Panc1 (cell line): ENCODE measurements around the gene TRIM25. TPM values are rescaled to one million over a fixed set of nuclear protein-coding genes. Genes with fewer than 3 reads are reported as not detected.

Source experiments
- ATAC-seq: fragments of 200-7000 bp; cut with Tn5 transposase; 2 replicates; pipeline ENCODE4 v1.9.1; 2020; ENCODE audit warnings: mild to moderate bottlenecking, moderate library complexity
- BruUV-seq: library from RNA; stranded (reverse); fragments of 400-500 nt; replicated peaks from 2 replicates; lab custom pipeline; 2021; lab: Mats Ljungman, UMichigan
- CTCF ChIA-PET: fragments of 300-600 bp; sonication (Branson Sonifier 250); formaldehyde crosslinking; loops from one replicate; lab custom pipeline; 2022; ENCODE audit warnings: antibody characterized with exemption; lab: Charles Lee
- POLR2A ChIA-PET: fragments of 300-600 bp; sonication (Branson Sonifier 250); formaldehyde crosslinking; loops from one replicate; lab custom pipeline; 2022; ENCODE audit warnings: antibody characterized with exemption; lab: Charles Lee
- DNase-seq: peaks from one replicate; pipeline ENCODE4 v3.0.0-alpha.2; 2010; ENCODE audit warnings: low read depth, low spot score
- H3K27ac ChIP-seq: 2 replicates; pipeline ENCODE4 v1.5.1; 2011; ENCODE audit warnings: mild to moderate bottlenecking, low read length, inconsistent platforms
- H3K27me3 ChIP-seq: fragments of 200-500 bp; sonication (Bioruptor generic); 2 replicates; pipeline ENCODE4 v1.6.0; 2014; ENCODE audit warnings: low read length, inconsistent platforms; ENCODE audit not compliant: control insufficient read depth, insufficient read depth
- H3K36me3 ChIP-seq: fragments of 200-500 bp; sonication (Bioruptor generic); 2 replicates; pipeline ENCODE4 v1.5.1; 2014; ENCODE audit warnings: inconsistent platforms, mild to moderate bottlenecking, low read length, moderate library complexity; ENCODE audit not compliant: control insufficient read depth, insufficient read depth
- H3K4me1 ChIP-seq: 2 replicates; pipeline ENCODE4 v1.5.1; 2011; ENCODE audit warnings: inconsistent platforms, mild to moderate bottlenecking, low read length, moderate library complexity; ENCODE audit not compliant: control insufficient read depth, insufficient read depth
- H3K4me3 ChIP-seq, 2 experiments: 2 replicates each; pipeline ENCODE4 v1.5.1; 2011 to 2012; ENCODE audit warnings: low read depth in 2 of 2, low read length in 2 of 2, mild to moderate bottlenecking in 2 of 2, inconsistent platforms in 1 of 2, moderate library complexity in 1 of 2
- H3K9me3 ChIP-seq: fragments of 200-500 bp; sonication (Bioruptor generic); 2 replicates; pipeline ENCODE4 v1.5.1; 2014; ENCODE audit warnings: low read depth, mild to moderate bottlenecking, inconsistent platforms, low read length, moderate library complexity; ENCODE audit not compliant: control insufficient read depth, insufficient read depth
- CTCF ChIP-seq: fragments of 450-650 bp; IDR thresholded peaks from 2 replicates; pipeline ENCODE4 v1.5.1; 2017; ENCODE audit warnings: mild to moderate bottlenecking
- POLR2AphosphoS5 ChIP-seq: IDR thresholded peaks from 2 replicates; pipeline ENCODE4 v1.6.1; 2012; ENCODE audit warnings: mild to moderate bottlenecking, low read depth, low read length, moderate library complexity
- REST ChIP-seq, 2 experiments: IDR thresholded peaks; 2 replicates each; pipeline ENCODE4 v1.6.1; 2011 to 2012; ENCODE audit warnings: low read depth in 2 of 2, control low read depth in 1 of 2, low read length in 1 of 2, mild to moderate bottlenecking in 1 of 2, moderate library complexity in 1 of 2; ENCODE audit not compliant: insufficient read depth in 1 of 2
- SIN3A ChIP-seq: IDR thresholded peaks from 2 replicates; pipeline ENCODE4 v1.6.1; 2012; ENCODE audit warnings: low read depth, mild to moderate bottlenecking, low read length, moderate library complexity, borderline replicate concordance; ENCODE audit not compliant: insufficient read depth
- TCF7L2 ChIP-seq: IDR thresholded peaks from 2 replicates; pipeline ENCODE4 v1.6.1; 2011; ENCODE audit warnings: mild to moderate bottlenecking, low read depth, low read length, inconsistent platforms
- in situ Hi-C: cut with HindIII; loops from 2 replicates; pipeline ENCODE4 v1.10.0; 2016; ENCODE audit warnings: low sequenced_read_pairs, low pct_unique_long_range_greater_than_20kb
- intact Hi-C: fragments of 100-400 bp; cut with micrococcal nuclease; formaldehyde crosslinking; loops from one replicate; pipeline ENCODE4 v1.10.0; 2022; ENCODE audit not compliant: unreplicated experiment
- total RNA-seq: library from RNA; stranded (reverse); gene quantifications from one replicate; pipeline ENCODE4 v1.2.1, GENCODE V29; 2021; ENCODE audit not compliant: unreplicated experiment

TRIM25 gene
- total RNA-seq, 1 experiment from 2014 or later: 73.2 TPM

- H3K4me3 ChIP-seq: no peak overlapping the region
- H3K4me1 ChIP-seq: no peaks in the 10 kb centered on the region
- in situ Hi-C loops (no loop called here), intact Hi-C loops (no loop called here)
- no peak overlapping the region for H3K27ac ChIP-seq
- no peaks in the 10 kb centered on the region for H3K27me3 ChIP-seq
- H3K36me3 ChIP-seq: peaks cover 4% of the 10 kb centered on the region; the same call in 1 of the 2 replicates
- POLR2A ChIA-PET: no interaction called here
- DNase-seq (no peak), ATAC-seq (no peak)
- BruUV-seq: no TSS peak
- CTCF ChIA-PET: no interaction called here
- H3K9me3 ChIP-seq: peaks cover 12% of the 10 kb centered on the region; the same call in 1 of the 2 replicates
- no peak for TF ChIP-seq REST (IDR thresholded peaks at IDR 0.05; ENCODE audit: insufficient read depth in 1 of 2, low read depth in 2 of 2, low read length in 1 of 2)
- TF ChIP-seq TCF7L2: no peak
- no peak for TF ChIP-seq POLR2AphosphoS5
- no peak for TF ChIP-seq CTCF
- no peak for TF ChIP-seq SIN3A
Measured at GRCh38 chr17:56886288-56886731, 27.5 kb downstream of the TRIM25 start.

GRCh38 chr17:56885312-56885657, 28.6 kb downstream of the TRIM25 start:
- TF ChIP-seq SIN3A (no peak), TCF7L2 (no peak), POLR2AphosphoS5 (no peak), CTCF (no peak), REST (IDR thresholded peaks at IDR 0.05; ENCODE audit: insufficient read depth in 1 of 2, low read depth in 2 of 2, low read length in 1 of 2) (no peak)
- ChIA-PET POLR2A (no interaction called here), CTCF (no interaction called here)
- BruUV-seq: no TSS peak
- H3K4me3 ChIP-seq: no peak overlapping the region
- ATAC-seq (no peak), DNase-seq (no peak)
- no peaks in the 10 kb centered on the region for H3K4me1 ChIP-seq
- no peaks in the 10 kb centered on the region for H3K27me3 ChIP-seq
- H3K36me3 ChIP-seq: no peaks in the 10 kb centered on the region
- no peak overlapping the region for H3K27ac ChIP-seq
- in situ Hi-C loops: no loop called here
- peaks cover 12% of the 10 kb centered on the region; the same call in 1 of the 2 replicates for H3K9me3 ChIP-seq
- intact Hi-C loops: no loop called here
